Activated T-cell treated with anti-CD3 and anti-CD28 coated beads, Interleukin-2, amount 50 U/mL, for 1 hour (primary cell): ENCODE measurements around the gene CENPB.
A peak's percentile ranks its signal among the peaks of the same experiment; 100 is the strongest.

Experiments used
- DNase-seq: peaks from one replicate; pipeline ENCODE4 v3.0.0-alpha.2; 2020

CENPB gene

DNA sequence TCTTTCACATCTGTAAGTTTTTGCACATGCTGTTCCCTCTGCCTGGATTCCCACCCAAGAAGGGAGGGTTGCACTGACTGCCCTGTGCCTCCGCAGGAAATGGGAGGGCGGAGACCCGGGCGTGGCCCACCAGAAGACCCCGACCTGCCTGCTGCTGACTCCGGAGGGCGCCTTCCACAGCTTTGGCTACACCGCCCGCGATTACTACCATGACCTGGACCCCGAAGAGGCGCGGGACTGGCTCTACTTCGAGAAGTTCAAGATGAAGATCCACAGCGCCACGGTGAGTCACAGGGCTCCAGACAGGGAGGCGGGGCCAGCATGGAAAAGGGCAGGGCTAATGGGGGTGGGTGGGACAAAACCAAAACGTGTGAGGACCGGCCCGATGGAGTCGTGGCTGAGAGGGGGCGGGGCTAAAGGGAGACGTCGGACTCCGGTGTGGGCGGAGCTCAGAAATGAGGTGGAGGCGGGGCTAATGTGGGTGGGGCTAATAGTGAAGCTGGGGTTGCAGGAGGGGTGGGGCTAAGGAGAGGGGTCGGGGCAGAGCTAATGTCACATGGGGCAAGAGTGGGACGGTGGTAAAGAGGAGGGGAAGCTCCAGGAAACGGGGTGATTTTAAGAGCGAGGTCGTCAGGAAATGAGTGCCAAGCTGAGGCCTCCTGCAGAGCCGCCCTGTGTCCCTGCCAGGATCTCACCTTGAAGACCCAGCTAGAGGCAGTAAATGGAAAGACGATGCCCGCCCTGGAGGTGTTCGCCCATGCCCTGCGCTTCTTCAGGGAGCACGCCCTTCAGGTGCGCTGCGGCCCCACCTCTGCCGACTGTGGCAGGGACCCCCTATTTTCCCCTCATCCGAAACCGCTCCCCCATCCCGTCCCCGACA lies 41.5 kb downstream of the CENPB start:
- DNase-seq: peak; percentile 75

DNA sequence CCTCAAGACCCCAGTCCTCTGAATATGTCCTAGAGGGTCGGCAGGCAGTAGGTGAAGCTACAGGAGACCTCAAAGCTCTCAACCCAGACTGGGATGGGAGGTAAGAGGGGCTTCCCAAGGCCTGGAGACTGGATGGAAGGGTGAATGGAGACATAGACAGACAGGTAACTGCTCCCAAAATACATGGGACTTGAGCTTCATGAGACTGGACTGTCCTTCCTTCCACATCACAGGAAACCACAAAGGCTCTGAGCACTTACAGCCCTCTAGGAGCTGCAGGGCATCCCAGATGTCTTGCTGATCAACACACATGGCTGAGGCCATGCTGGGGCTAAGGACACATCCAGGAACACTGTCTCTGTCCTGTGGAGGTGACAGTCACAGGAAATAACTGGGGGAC lies 42.5 kb downstream of the CENPB start:
- no peak for DNase-seq

DNA sequence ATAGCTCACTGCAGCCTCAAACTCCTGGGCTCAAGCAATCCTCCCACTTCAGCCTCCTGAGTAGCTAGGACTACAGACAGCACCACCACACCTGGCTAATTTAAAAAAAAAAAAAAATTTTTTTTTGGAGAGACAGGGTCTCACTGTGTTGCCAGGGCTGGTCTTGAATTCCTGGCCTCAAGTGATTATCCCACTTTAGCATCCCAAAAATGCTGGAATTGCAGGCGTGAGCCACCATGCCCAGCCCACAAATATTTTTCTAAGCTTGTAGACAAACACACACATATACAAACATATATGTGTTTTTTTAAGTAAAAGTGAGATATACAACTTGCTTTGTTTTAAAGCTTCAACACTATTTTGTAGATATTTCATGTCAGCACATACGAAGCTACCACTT lies 43.3 kb downstream of the CENPB start:
- DNase-seq: no peak

DNA sequence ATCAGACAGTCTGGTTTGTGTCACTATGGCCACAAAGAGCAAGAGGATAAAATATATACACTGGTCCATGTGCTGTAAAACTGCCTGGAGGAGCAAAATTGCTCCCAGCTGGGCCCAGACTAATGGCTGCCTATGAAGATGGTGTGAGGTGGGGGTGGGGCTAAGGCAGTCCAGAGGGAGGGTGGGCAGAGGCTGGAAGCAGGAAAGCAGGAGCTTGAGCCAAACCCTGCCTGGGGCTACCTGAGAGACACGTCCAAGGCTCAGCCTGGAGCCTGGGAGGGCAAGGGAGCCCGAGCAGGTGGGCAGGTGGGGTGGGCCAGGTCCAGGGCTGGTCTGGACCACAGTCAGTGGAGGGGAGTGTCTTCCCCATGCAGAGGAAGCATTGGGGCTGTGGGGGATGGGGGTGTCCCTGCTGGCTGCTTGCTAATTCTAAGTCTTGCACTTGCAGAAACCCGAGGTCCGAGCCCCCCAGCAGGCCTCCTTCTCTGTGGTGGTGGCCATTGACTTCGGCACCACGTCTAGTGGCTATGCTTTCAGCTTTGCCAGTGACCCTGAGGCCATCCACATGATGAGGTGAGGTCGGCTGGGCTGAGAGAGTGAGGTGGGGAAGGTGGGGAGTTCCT lies 44.6 kb downstream of the CENPB start:
- no peak for DNase-seq

DNA sequence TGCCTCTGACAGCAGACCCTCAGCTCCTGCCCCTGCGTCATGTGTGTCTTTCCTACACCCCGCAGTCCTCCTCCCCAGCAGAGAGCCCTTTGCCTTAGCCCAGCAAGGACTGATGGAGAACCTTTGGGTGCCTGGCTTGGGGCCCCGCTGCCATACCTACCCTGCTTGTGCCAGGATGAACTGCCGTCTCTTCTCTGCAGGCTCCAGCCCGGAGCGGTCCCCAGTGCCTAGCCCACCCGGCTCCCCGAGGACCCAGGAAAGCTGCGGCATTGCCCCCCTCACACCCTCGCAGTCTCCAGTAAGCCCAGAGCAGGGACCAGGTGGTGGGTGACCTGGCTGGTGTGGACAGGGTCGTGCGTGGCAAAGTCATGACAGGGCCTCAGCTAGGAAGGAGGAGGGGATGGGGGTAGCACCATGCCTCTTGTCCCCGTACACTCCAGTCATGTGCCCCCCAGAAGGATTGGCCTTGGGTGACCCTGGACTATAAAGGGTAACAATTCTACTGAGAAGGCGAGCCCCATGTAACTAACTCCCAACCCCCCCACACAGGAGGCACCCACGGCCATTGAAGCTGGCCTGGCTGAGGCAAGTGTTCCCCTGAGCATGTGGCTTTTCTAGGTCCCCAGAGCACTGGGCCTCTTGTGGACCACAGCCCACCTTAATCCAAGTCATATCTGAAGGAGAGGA lies 45.8 kb downstream of the CENPB start:
- no peak for DNase-seq

DNA sequence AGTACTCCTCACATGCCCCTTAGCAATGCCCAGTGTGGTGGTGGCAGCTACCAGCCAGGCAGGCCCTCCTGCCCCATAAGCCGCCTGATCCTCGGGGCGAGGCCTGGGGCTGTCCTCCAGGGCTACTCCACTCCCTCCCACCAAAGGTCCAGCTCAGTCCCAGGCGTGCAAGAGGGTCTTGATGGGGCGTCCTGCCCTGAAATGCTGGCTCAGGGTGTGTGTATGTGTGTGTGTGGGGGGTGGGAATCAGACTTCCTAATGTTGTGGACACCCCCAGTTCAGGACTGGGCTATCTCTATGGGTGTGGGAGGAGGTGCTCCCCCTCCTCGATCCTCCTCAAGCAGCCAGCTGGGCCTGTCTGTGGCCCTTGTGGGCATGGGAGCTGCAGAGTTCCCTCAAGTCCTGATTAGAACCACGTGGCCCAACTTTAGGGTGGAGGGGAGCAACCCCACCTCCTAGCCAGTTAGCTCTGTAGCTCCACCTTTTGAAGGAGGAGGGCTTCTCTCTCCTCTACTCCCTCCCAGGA lies 46.6 kb downstream of the CENPB start:
- DNase-seq: no peak

DNA sequence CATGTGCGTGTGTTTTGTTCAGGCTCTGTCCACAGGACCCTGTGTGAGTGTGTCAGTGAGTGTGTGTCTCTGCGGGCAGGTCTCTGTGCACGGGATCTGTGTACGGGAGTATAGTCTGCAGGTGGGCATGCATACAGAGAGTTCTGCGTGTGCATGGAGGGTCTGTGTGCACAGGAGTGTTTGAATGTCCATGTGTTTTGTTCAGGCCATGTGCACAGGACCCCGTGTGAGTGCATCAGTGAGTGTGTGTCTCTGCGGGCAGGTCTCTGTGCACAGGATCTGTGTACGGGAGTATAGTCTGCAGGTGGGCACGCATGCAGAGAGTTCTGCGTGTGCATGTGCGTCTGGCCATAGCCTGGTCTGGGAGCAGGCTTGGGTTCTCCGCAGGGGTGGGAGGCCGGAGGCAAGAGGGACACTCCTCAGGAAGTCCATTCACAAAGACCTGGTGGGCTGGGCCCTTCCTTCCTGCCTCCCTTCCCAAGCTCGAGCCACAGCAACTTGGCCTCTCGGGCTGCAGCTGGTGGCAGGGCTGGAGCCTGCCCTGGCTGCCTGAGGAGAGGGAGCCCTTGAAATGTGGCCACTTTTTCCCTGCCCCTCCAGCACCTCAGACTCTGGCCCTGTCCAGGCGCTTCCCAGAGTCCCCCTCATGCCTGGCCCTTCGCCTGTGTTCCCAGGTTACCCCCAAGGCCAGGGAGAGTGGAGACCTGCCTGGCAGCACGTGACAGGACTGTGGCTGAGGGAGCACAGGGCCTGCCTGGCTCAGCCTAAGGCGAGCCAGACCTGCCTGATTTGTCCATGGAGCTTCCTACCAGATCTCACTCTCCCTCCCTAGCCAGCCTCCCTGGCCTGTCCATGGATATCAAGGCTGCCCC lies 47.2 kb downstream of the CENPB start:
- no peak for DNase-seq

DNA sequence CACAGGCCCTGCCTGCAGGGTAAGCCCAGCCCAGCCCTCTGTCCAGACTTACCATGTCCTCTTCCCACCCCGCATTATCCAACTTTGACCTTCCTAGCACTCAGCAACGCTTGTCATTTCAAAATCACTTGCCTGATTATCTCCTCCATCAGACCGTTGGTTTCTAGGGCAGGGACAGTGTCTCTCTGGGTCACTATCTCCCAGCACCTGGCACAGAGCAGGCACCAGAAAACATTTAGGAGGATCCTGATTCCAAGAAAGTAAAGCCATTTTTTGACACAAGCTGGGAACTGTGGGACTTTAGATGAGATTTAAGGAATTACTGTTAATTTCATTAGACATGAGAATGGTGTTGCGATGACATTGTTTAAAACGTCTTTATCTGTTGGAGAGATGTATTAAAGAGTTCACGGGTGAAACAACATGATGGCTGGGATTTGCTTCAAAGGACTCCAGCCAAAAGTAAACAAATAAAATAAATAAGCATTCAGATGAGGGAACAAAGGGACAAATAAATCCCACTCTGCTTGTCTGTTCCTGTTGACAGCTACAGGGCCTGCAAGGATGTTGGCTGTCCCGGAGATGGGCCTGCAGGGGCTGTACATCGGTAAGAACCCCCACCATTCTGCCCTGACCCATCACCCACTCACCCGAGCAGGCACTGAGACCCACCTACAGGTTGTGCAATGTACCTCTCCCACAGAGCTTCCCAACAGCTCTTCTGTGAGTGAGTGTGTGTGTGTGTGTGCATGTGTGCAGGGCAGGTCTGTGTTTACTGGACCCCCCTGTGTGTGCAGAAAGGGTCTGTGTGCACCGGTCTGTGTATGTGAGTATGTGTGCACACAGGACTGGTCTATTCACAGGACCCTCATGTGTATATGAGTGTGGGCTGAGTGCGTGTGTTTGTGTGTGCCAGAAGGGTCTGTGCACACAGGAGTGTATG lies 48.2 kb downstream of the CENPB start:
- no peak for DNase-seq

DNA sequence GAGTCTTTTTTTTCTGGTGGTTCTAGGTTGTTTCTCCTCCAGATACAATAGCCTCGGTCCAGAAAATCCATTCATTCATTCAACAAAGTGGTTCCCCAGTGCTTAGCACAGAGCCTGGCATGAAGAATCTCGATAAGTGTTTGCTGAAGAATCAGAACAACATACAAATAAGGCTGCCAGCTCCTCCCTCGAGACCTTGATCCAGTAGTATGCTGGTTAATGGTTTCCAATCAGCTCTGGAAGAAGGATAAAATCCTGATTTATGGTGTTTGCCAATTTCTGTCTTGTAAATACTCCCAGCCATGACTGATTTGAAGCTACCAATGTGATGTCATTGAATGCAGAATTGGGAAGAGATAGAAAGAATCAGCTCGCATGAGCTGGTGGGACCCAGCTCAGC lies 50.8 kb downstream of the CENPB start:
- DNase-seq: no peak

DNA sequence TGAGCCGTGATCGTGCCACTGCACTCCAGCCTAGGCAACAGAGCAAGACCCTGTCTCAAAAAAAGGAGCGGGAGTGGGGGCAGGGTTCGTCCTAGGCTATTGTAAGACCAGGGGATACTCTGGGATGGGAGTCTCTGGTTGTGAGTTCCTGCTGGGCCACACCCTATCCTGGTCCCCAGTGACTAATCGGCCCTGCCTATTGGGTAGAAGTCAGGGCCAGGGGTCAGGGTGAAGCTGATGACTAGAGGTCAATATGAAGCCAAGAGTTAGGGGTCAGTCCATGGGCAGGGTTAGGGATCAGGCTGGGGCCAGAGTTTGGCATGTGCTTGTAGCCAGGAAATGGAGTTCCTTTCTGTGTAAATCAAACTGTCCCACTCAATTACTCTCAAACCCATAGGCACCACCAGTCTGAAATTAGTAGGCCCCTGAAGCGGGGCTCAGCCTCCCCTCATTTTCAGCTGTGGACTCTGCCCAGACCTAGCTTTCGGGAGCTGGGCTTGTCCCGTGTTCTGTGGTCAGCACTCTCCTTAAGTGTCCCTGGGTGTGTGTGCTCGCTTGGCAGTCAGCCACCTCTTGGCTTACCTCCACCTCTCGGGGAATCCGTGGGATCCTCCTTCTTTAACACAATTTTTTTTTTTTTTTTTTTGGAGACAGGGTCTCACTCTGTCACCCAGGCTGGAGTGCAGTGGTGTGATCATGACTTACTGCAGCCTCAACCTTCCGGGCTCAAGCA lies 52.3 kb downstream of the CENPB start:
- no peak for DNase-seq
